WI38 (cell line): Measurements from ENCODE around the gene SORL1.

ENCODE experiments used
- H3K4me3 ChIP-seq: 2 replicates; pipeline ENCODE4 v1.5.1; 2011; ENCODE audit warnings: low read depth, mild to moderate bottlenecking, control low read depth, low read length
- TF ChIP-seq, protein P1 (sequence below): IDR thresholded peaks from 2 replicates; pipeline ENCODE4 v1.5.1; 2012; ENCODE audit warnings: low read depth, mild to moderate bottlenecking, control low read depth, low read length

The SORL1 gene

DNA sequence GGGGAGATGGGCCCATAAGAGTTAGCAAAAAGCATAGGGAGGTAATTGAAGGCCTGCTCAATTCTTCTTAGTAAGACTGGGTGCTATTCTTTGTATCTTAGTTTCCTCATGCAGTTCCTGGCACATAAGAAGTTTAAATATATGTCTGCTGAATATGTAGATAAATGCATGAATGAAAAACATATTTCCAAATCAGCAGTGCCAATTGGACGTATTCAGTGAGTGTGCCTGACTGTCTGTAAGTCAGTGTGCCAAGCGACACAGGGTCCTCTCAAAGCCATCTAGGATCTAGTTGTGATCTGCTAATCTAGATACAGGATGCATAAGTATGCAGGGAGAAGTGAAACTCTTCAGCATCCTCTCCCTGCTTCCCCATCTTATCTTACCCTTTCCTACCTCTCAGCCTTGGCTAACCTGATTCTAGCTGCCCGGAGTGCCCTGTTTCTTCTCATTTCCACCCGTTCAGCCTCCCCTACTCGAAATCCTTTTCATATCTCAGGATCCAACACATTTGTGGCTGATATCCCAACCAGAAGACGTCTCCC, 91.8 kb downstream of the SORL1 start:
- TF ChIP-seq, protein P1, sequence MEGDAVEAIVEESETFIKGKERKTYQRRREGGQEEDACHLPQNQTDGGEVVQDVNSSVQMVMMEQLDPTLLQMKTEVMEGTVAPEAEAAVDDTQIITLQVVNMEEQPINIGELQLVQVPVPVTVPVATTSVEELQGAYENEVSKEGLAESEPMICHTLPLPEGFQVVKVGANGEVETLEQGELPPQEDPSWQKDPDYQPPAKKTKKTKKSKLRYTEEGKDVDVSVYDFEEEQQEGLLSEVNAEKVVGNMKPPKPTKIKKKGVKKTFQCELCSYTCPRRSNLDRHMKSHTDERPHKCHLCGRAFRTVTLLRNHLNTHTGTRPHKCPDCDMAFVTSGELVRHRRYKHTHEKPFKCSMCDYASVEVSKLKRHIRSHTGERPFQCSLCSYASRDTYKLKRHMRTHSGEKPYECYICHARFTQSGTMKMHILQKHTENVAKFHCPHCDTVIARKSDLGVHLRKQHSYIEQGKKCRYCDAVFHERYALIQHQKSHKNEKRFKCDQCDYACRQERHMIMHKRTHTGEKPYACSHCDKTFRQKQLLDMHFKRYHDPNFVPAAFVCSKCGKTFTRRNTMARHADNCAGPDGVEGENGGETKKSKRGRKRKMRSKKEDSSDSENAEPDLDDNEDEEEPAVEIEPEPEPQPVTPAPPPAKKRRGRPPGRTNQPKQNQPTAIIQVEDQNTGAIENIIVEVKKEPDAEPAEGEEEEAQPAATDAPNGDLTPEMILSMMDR: no peak

DNA sequence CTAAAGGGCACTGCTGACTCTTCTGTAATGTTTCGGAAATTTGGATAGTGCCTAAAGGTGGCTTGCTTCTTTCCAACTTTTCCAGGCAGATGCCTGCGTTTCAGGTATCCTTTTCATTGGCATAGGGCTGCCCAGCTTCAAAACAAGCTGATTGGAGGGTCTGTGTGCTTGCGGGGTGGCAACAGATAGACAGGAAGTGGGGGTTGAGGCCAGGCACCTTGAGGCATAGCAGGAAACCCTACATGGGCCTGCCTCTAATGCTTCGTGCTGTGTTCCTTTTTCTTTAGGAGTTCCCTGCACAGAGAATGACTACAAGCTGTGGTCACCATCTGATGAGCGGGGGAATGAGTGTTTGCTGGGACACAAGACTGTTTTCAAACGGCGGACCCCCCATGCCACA, 92.8 kb downstream of the SORL1 start:
- TF ChIP-seq, protein P1: no peak
- no peak overlapping the region for H3K4me3 ChIP-seq

More for the DNA sequence above, 91.8 kb downstream of the SORL1 start:
- H3K4me3 ChIP-seq: no peak overlapping the region

DNA sequence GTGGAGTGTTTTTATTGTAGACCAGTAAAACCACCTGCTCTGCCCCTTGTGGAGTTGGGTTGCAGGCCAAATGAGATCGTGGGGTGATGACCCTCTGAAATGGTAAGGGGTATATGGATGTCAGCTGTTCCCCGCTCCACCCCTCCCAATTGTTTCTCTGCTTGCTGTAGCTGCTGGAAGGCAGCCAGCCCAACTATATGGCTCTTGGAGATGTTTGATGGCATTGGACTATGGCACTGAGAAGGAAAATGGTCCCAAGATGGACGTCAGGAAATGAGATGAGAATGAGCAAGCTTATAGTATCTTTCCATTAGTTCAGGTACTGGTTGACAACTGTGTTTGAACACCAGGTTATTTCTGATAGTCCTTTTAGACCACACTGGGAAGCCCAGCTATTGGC, 95.5 kb downstream of the SORL1 start:
- TF ChIP-seq, protein P1: no peak
- H3K4me3 ChIP-seq: no peak overlapping the region

DNA sequence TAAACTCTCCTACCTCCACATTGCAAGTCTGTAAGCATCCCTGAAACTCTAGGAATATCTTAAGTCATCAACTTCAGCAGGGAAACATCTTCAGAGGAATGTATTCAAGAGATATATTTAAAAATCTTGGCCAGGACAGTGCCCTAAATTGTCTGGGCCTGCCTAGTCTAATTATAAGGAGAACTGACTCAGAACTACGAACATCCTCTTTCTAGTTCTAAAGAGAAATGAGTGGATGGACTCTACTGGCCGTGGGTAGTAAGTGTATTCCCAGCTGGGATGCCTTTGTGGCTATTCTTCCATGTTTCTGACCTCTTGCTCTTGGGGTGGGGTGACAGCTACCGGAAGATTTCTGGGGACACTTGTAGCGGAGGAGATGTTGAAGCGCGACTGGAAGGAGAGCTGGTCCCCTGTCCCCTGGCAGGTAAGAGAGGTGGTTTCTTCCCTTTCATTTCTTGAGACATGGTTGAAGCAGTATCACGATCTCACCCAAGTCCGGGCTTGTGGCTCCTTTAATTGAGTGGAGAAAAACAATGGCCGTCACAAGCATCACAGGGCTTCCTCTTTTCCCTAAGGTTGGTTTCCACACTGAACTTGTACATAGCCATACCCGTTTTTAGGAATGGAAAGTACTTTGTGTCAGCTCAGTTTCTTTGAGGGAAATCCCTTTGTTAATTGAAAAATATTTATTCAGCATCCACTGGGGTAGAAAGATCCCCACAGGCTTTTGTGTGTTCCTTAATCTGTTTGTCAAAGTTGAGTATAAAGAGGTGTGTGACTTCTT, 98.3 kb downstream of the SORL1 start:
- H3K4me3 ChIP-seq: no peak overlapping the region

DNA sequence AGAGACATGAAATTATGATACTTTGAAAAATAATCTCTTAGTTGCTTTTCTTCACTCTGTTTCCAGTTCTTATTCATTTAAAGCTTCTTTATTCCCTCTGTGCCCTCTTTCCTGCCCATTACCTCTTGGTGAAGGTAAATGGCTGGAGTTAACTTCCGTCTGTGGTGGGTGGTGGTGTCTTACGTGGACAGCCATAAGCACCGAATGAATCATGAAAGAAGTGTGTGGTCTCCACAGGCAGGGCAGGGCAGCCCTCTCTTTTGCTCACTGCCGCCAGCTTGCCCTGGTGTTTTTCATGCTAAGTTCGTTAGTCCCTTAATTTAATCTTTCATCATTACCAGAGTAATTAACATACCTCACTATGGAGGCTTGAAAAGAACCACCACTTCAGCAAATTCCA, 99.3 kb downstream of the SORL1 start:
- H3K4me3 ChIP-seq: no peak overlapping the region
- TF ChIP-seq, protein P1: no peak

More for the DNA sequence above, 98.3 kb downstream of the SORL1 start:
- TF ChIP-seq, protein P1: no peak

DNA sequence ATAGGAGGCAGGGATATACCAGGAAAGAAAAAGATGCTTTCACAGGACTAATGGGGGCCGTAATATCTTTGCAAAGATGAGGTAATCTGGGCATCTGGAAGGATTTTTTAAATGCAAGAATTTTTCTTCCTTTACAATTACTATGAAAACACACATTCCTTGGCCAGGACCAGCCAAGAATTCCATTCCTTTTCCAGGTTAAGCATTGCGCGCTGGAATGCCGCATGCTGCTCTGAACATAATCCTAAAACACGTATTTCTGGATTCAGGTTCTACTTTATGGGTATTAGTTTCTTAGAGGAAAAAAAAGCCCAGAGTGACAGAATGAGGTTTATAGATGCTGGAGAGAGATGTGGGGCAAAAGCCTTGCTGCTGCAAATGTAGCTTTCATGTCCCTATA, 100.0 kb downstream of the SORL1 start:
- no peak overlapping the region for H3K4me3 ChIP-seq
- TF ChIP-seq, protein P1: no peak

DNA sequence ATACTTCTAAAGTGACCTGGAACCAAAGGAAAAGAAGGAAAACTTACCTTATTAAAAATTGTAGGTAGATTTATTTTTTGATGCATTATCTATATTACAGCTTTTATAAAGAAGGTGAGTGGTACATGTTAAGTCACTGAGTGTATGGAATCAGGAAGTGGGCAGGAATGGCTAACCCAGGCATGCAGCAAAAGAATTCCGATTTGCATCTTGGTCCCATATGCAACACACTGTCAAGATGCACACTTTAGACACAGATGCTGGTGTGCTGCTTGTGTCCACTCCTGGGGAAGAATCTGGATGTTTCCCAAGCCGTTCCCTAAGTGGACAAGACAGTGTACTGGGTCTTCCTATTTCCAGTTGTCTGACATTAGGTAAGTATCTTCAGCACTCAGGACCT, 100.5 kb downstream of the SORL1 start:
- TF ChIP-seq, protein P1: no peak
- no peak overlapping the region for H3K4me3 ChIP-seq
